Measurements from ENCODE around the gene TCERG1L.

TCERG1L gene

GRCh38 chr10:131210181-131210580 is 101.3 kb downstream of the TCERG1L start:
- H3K4me1 ChIP-seq (ENCODE audit: control insufficient read depth in 2 of 2, insufficient read depth in 1 of 2, low read depth in 1 of 2, low read length in 2 of 2): no peaks in the 10 kb centered on the region
- no peak overlapping the region for H2BK120ac ChIP-seq (ENCODE audit: low read depth, low read length)
- no peak overlapping the region for H3K4me3 ChIP-seq (ENCODE audit: low read length in 2 of 2)
- H2BK12ac ChIP-seq (ENCODE audit: low read length): no peak overlapping the region
- H2AFZ ChIP-seq (ENCODE audit: low read length): no peak overlapping the region
- no peak overlapping the region for H2AK5ac ChIP-seq (ENCODE audit: low read depth, low read length)
- H3K18ac ChIP-seq (ENCODE audit: low read length): no peak overlapping the region
- H4K8ac ChIP-seq (ENCODE audit: low read depth, low read length): no peak overlapping the region
- no peak for DNase-seq (ENCODE audit: low spot score)
- no peak overlapping the region for H3K9ac ChIP-seq (ENCODE audit: low read depth, low read length, poor library complexity)
- no peak overlapping the region for H3K23ac ChIP-seq (ENCODE audit: low read depth, low read length, poor library complexity)
- no peaks in the 10 kb centered on the region for H3K27me3 ChIP-seq (ENCODE audit: control insufficient read depth in 3 of 3, insufficient read depth in 3 of 3, low read depth in 1 of 3, low read length in 3 of 3)
- H3K14ac ChIP-seq (ENCODE audit: low read length): no peak overlapping the region
- no peaks in the 10 kb centered on the region for H3K36me3 ChIP-seq (replicated peaks in 1 of 2; ENCODE audit: control insufficient read depth in 2 of 2, insufficient read depth in 2 of 2, low read length in 2 of 2)
- no peak overlapping the region for H2BK5ac ChIP-seq (ENCODE audit: low read length)
- H3K27ac ChIP-seq (replicated peaks; ENCODE audit: low read length): no peak overlapping the region
- H4K91ac ChIP-seq (ENCODE audit: low read depth, low read length, poor library complexity): no peak overlapping the region
- no peak overlapping the region for H3K4me2 ChIP-seq (ENCODE audit: insufficient read depth, low read length, poor library complexity, severe bottlenecking)
- H3K4ac ChIP-seq (ENCODE audit: low read length): no peak overlapping the region
- no CpG with 5 or more reads among the region's 3 CpGs for WGBS, 2 donors (ENCODE audit: extremely low coverage in 2 of 2, insufficient read length in 2 of 2, insufficient replicate concordance in 1 of 2)
- H3K79me1 ChIP-seq (ENCODE audit: low read depth, low read length): no peaks in the 10 kb centered on the region
- no peaks in the 10 kb centered on the region for H3K9me3 ChIP-seq (replicated peaks in 1 of 2; ENCODE audit: control insufficient read depth in 2 of 2, insufficient read depth in 1 of 2, low read depth in 1 of 2, low read length in 2 of 2)
- H2BK15ac ChIP-seq (ENCODE audit: low read length): no peak overlapping the region

GRCh38 chr10:131207584-131208532 is 103.7 kb downstream of the TCERG1L start:
- Histone ChIP-seq H3K14ac (ENCODE audit: low read length) (no peak overlapping the region), H4K8ac (ENCODE audit: low read depth, low read length) (no peak overlapping the region), H3K27ac (replicated peaks; ENCODE audit: low read length) (no peak overlapping the region), H2BK5ac (ENCODE audit: low read length) (no peak overlapping the region), H3K23ac (ENCODE audit: low read depth, low read length, poor library complexity) (no peak overlapping the region), H2BK15ac (ENCODE audit: low read length) (no peak overlapping the region), H3K9me3 (replicated peaks in 1 of 2; ENCODE audit: control insufficient read depth in 2 of 2, insufficient read depth in 1 of 2, low read depth in 1 of 2, low read length in 2 of 2) (no peaks in the 10 kb centered on the region), H2AK5ac (ENCODE audit: low read depth, low read length) (peak overlapping the region; percentile 9), H3K4me3 (ENCODE audit: low read length in 2 of 2) (no peak overlapping the region), H2BK12ac (ENCODE audit: low read length) (no peak overlapping the region), H4K91ac (ENCODE audit: low read depth, low read length, poor library complexity) (no peak overlapping the region), H3K4me1 (ENCODE audit: control insufficient read depth in 2 of 2, insufficient read depth in 1 of 2, low read depth in 1 of 2, low read length in 2 of 2) (no peaks in the 10 kb centered on the region), H3K4ac (ENCODE audit: low read length) (no peak overlapping the region), H3K9ac (ENCODE audit: low read depth, low read length, poor library complexity) (no peak overlapping the region), H2BK120ac (ENCODE audit: low read depth, low read length) (no peak overlapping the region), H3K36me3 (replicated peaks in 1 of 2; ENCODE audit: control insufficient read depth in 2 of 2, insufficient read depth in 2 of 2, low read length in 2 of 2) (peaks cover 0 to 2% of the 10 kb centered on the region in 2 donors), H3K18ac (ENCODE audit: low read length) (no peak overlapping the region), H3K4me2 (ENCODE audit: insufficient read depth, low read length, poor library complexity, severe bottlenecking) (no peak overlapping the region), H2AFZ (ENCODE audit: low read length) (no peak overlapping the region), H3K79me1 (ENCODE audit: low read depth, low read length) (no peaks in the 10 kb centered on the region), H3K27me3 (ENCODE audit: control insufficient read depth in 3 of 3, insufficient read depth in 3 of 3, low read depth in 1 of 3, low read length in 3 of 3) (no peaks in the 10 kb centered on the region)
- WGBS, 2 donors (ENCODE audit: extremely low coverage in 2 of 2, insufficient read length in 2 of 2, insufficient replicate concordance in 1 of 2): no CpG with 5 or more reads among the region's 29 CpGs
- DNase-seq (ENCODE audit: low spot score): no peak

- no peak overlapping the region for H2AFZ ChIP-seq (ENCODE audit: low read length)
- no peak overlapping the region for H4K91ac ChIP-seq (ENCODE audit: low read depth, low read length, poor library complexity)
- no peaks in the 10 kb centered on the region for H3K9me3 ChIP-seq (replicated peaks in 1 of 2; ENCODE audit: control insufficient read depth in 2 of 2, insufficient read depth in 1 of 2, low read depth in 1 of 2, low read length in 2 of 2)
- peaks cover 0 to 3% of the 10 kb centered on the region in 2 donors for H3K36me3 ChIP-seq (replicated peaks in 1 of 2; ENCODE audit: control insufficient read depth in 2 of 2, insufficient read depth in 2 of 2, low read length in 2 of 2)
- no peak overlapping the region for H3K4me2 ChIP-seq (ENCODE audit: insufficient read depth, low read length, poor library complexity, severe bottlenecking)
- H3K9ac ChIP-seq (ENCODE audit: low read depth, low read length, poor library complexity): no peak overlapping the region
- no peak overlapping the region for H2BK120ac ChIP-seq (ENCODE audit: low read depth, low read length)
- H3K79me1 ChIP-seq (ENCODE audit: low read depth, low read length): no peaks in the 10 kb centered on the region
- H3K23ac ChIP-seq (ENCODE audit: low read depth, low read length, poor library complexity): no peak overlapping the region
- no peak overlapping the region for H3K27ac ChIP-seq (replicated peaks; ENCODE audit: low read length)
- H2BK15ac ChIP-seq (ENCODE audit: low read length): no peak overlapping the region
- H3K14ac ChIP-seq (ENCODE audit: low read length): no peak overlapping the region
- WGBS, 2 donors (ENCODE audit: extremely low coverage in 2 of 2, insufficient read length in 2 of 2, insufficient replicate concordance in 1 of 2): no CpG with 5 or more reads among the region's 8 CpGs
- H3K4me3 ChIP-seq (ENCODE audit: low read length in 2 of 2): no peak overlapping the region
- H3K27me3 ChIP-seq (ENCODE audit: control insufficient read depth in 3 of 3, insufficient read depth in 3 of 3, low read depth in 1 of 3, low read length in 3 of 3): no peaks in the 10 kb centered on the region
- no peak overlapping the region for H3K4ac ChIP-seq (ENCODE audit: low read length)
- no peak overlapping the region for H4K8ac ChIP-seq (ENCODE audit: low read depth, low read length)
- no peak overlapping the region for H2BK5ac ChIP-seq (ENCODE audit: low read length)
- no peak overlapping the region for H2AK5ac ChIP-seq (ENCODE audit: low read depth, low read length)
- no peak overlapping the region for H3K18ac ChIP-seq (ENCODE audit: low read length)
- DNase-seq (ENCODE audit: low spot score): no peak
- no peak overlapping the region for H2BK12ac ChIP-seq (ENCODE audit: low read length)
- no peaks in the 10 kb centered on the region for H3K4me1 ChIP-seq (ENCODE audit: control insufficient read depth in 2 of 2, insufficient read depth in 1 of 2, low read depth in 1 of 2, low read length in 2 of 2)
These were observed 104.3 kb downstream of the TCERG1L start for GRCh38 chr10:131207176-131207575.

GRCh38 chr10:131206111-131206995 is 105.2 kb downstream of the TCERG1L start:
- no peak for DNase-seq (ENCODE audit: low spot score)
- Histone ChIP-seq H3K9ac (ENCODE audit: low read depth, low read length, poor library complexity) (no peak overlapping the region), H2AFZ (ENCODE audit: low read length) (no peak overlapping the region), H3K4ac (ENCODE audit: low read length) (peak overlapping the region; percentile 39), H3K27me3 (ENCODE audit: control insufficient read depth in 3 of 3, insufficient read depth in 3 of 3, low read depth in 1 of 3, low read length in 3 of 3) (no peaks in the 10 kb centered on the region), H2BK12ac (ENCODE audit: low read length) (no peak overlapping the region), H3K4me2 (ENCODE audit: insufficient read depth, low read length, poor library complexity, severe bottlenecking) (no peak overlapping the region), H3K9me3 (replicated peaks in 1 of 2; ENCODE audit: control insufficient read depth in 2 of 2, insufficient read depth in 1 of 2, low read depth in 1 of 2, low read length in 2 of 2) (no peaks in the 10 kb centered on the region), H3K79me1 (ENCODE audit: low read depth, low read length) (no peaks in the 10 kb centered on the region), H3K27ac (replicated peaks; ENCODE audit: low read length) (no peak overlapping the region), H3K4me3 (ENCODE audit: low read length in 2 of 2) (no peak overlapping the region), H2BK120ac (ENCODE audit: low read depth, low read length) (no peak overlapping the region), H3K14ac (ENCODE audit: low read length) (peak overlapping the region; percentile 43), H2AK5ac (ENCODE audit: low read depth, low read length) (peak overlapping the region; percentile 38), H3K23ac (ENCODE audit: low read depth, low read length, poor library complexity) (no peak overlapping the region), H4K8ac (ENCODE audit: low read depth, low read length) (peak overlapping the region; percentile 26), H2BK15ac (ENCODE audit: low read length) (no peak overlapping the region), H2BK5ac (ENCODE audit: low read length) (no peak overlapping the region), H3K18ac (ENCODE audit: low read length) (peak overlapping the region; percentile 58), H3K36me3 (replicated peaks in 1 of 2; ENCODE audit: control insufficient read depth in 2 of 2, insufficient read depth in 2 of 2, low read length in 2 of 2) (peaks cover 0 to 3% of the 10 kb centered on the region in 2 donors), H4K91ac (ENCODE audit: low read depth, low read length, poor library complexity) (no peak overlapping the region), H3K4me1 (ENCODE audit: control insufficient read depth in 2 of 2, insufficient read depth in 1 of 2, low read depth in 1 of 2, low read length in 2 of 2) (no peaks in the 10 kb centered on the region)
- no CpG with 5 or more reads among the region's 26 CpGs for WGBS, 2 donors (ENCODE audit: extremely low coverage in 2 of 2, insufficient read length in 2 of 2, insufficient replicate concordance in 1 of 2)

Measured in neuronal stem cell (in vitro differentiated cells).